K562 treated with DMSO at 1 percent for 48 hours (cell line): Measurements from ENCODE around the gene ENOSF1. TPM values are rescaled to one million over a fixed set of nuclear protein-coding genes. Genes with fewer than 3 reads are reported as not detected.

Experiments used
- total RNA-seq: library from RNA; unstranded; fragments of 300-600 nt; gene quantifications from 2 replicates; pipeline ENCODE4 v1.2.3, GENCODE V29; 2022; ENCODE audit warnings: low replicate concordance; ENCODE audit errors: extremely low read depth

ENOSF1 gene, protein sequence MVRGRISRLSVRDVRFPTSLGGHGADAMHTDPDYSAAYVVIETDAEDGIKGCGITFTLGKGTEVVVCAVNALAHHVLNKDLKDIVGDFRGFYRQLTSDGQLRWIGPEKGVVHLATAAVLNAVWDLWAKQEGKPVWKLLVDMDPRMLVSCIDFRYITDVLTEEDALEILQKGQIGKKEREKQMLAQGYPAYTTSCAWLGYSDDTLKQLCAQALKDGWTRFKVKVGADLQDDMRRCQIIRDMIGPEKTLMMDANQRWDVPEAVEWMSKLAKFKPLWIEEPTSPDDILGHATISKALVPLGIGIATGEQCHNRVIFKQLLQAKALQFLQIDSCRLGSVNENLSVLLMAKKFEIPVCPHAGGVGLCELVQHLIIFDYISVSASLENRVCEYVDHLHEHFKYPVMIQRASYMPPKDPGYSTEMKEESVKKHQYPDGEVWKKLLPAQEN
- total RNA-seq = not detected in 2 replicates

DNA sequence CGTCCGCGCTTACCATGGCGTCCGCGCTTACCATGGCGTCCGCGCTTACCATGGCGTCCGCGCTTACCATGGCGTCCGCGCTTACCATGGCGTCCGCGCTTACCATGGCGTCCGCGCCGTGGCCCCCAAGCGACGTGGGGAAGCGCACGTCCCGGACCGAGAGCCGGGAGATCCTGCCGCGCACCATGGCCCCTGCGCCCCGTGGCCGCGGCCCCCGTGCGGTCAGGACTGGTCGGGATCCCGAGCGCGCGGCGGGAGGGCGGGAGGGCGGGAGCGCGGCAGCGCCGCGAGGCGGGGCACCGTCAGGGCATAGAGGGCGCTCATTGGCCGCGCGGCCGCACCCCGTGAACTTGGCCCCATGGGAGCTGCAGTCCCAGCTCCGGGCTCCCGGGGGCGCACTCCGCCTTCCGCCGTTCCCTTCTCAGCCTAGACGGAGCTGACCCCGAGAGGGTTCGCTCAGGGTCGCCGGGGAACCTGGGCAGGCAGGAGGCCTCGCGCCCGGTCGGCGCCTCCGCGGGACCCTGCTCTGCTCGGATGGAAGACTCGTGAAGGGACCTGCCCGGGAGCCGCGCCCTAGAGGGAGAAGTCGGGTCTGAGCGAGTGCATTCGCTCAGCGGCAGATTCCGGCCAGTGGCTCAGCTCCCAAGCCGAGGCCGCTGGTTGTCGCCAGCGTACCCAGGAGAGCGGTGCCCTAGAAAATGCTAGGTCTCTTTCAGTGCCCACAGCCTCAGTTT lies at the start of gene ENOSF1:
TSS of gene ENOSF1 (minus strand) at position 230 of the 734 bp plus-strand sequence. CDS start at position 187, 43 bp downstream.

GRCh38 chr18:657311-658000 lies 55.0 kb downstream of the ENOSF1 start, which contains the start of gene TYMS:
Gene TYMS (plus strand): TSS chr18:657653. CDS start chr18:657743, 90 bp downstream.

Other genes with a start within 250 kb of the ENOSF1 start
- gene COLEC12, start 211.9 kb downstream of the ENOSF1 start, total RNA-seq = not detected in 2 replicates
- gene CETN1, start 132.2 kb downstream of the ENOSF1 start, total RNA-seq = not detected in 2 replicates
- gene CLUL1, start 115.6 kb downstream of the ENOSF1 start, total RNA-seq = not detected in 2 replicates
- not detected in 2 replicates for gene TYMS, start 55.0 kb downstream of the ENOSF1 start, total RNA-seq
- not detected in 2 replicates for gene YES1, start 99.6 kb upstream of the ENOSF1 start, total RNA-seq
- gene ADCYAP1, start 192.2 kb upstream of the ENOSF1 start, total RNA-seq = not detected in 2 replicates